ENCODE measurements around the gene DNAH1. TPM values are rescaled to one million over a fixed set of nuclear protein-coding genes. Genes with fewer than 3 reads are reported as not detected.

Gene DNAH1
- total RNA-seq, 2 experiments from 2014 or later, result 9.4 TPM

DNA sequence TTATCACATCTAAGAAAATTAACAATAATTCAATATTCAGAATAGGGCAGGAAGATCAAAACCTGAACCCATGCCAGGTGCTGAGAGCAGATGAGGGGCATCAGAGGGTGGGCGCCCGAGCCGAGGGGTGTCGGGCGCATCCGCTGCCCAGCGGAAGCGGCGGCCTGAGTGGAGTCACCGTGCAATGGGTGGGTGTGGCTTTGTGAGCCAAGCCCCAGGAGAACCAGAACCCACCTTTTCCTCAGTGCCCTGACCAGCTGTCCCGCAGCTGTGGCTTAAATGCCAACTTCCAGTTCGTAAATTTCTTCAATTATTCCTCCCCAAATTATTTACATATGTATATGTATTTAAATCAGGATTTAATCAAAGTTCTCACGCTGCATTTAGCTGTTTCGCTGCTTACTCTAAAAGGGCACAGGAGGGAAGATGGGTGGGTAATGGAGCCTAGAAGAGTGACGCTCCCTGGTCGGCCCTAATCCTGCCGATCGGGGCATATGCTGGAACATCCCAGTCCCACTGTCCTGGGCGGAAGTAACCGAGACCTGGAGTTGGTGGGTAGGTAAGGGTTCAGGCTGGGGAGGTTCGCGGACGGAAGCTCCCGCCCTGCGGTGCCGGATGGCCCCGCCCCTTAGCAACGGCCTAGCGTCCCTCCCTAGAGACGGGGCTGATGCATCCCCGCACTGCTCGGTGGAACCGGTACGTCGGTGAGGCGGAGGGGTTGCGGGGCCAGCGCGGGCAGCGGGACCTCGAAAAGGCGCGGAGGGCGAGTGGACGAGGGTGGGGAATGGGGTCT, 1.3 kb downstream of the DNAH1 start:
- Mint-ChIP-seq H3K27ac (no peak overlapping the region), H3K27me3 (ENCODE audit: low read depth) (no peaks in the 10 kb centered on the region), H3K9me3 (no peaks in the 10 kb centered on the region), H3K4me3 (peak overlapping the region; percentile 58), H3K36me3 (ENCODE audit: low read depth) (no peaks in the 10 kb centered on the region), H3K4me1 (ENCODE audit: low read depth) (peaks cover 20% of the 10 kb centered on the region)
- DNase-seq, result peak; percentile 77
- intact Hi-C loops (cut with micrococcal nuclease), result loop anchor here (2.0 kb wide), 1 partner anchor 29 kb away; no protein-coding TSS in a partner anchor
- CTCF ChIA-PET, result interaction anchor here (0.6 to 1.7 kb wide), 6 partner anchors 10 to 97 kb away, joined by 3 to 7 read pairs (median 4); partner anchors contain the start of gene TWF2

DNA sequence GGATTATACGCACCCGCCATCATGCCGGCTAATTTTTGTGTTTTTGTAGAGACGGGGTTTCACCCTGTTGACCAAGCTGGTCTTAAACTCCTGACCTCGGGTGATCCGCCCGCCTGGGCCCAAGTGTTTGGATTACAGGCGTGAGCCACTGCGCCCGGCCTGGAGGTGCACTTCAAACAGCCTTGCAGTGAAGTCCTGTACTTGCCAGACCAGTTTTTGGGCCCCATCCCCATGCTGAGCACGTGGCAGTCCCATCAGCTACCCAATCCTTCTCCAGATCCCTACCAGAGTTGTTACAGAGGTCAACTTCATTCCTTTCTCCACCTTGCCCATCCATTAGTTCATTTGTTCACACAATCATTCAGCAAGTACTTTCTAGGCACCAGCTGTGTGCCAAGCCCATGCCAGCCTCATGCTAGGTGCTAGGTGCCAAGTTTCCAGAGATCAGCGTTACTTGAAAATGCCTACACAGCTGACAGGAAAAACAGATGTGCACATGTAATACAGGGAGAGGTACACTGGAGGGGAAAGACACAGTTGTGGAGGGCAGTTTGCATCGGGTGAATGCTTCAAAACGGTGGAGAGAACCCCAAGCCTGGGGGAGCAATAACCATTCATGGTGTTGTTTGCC, 2.2 kb downstream of the DNAH1 start:
- Mint-ChIP-seq H3K4me1 (ENCODE audit: low read depth) (peaks cover 17% of the 10 kb centered on the region), H3K27ac (no peak overlapping the region), H3K36me3 (ENCODE audit: low read depth) (no peaks in the 10 kb centered on the region), H3K4me3 (no peak overlapping the region), H3K27me3 (ENCODE audit: low read depth) (no peaks in the 10 kb centered on the region), H3K9me3 (no peaks in the 10 kb centered on the region)
- CTCF ChIA-PET, result interaction anchor here (0.6 to 2.1 kb wide), 5 partner anchors 9 to 98 kb away, joined by 3 to 8 read pairs (median 6); no protein-coding TSS in a partner anchor
- DNase-seq, result no peak
- intact Hi-C loops (cut with micrococcal nuclease), result no loop called here

DNA sequence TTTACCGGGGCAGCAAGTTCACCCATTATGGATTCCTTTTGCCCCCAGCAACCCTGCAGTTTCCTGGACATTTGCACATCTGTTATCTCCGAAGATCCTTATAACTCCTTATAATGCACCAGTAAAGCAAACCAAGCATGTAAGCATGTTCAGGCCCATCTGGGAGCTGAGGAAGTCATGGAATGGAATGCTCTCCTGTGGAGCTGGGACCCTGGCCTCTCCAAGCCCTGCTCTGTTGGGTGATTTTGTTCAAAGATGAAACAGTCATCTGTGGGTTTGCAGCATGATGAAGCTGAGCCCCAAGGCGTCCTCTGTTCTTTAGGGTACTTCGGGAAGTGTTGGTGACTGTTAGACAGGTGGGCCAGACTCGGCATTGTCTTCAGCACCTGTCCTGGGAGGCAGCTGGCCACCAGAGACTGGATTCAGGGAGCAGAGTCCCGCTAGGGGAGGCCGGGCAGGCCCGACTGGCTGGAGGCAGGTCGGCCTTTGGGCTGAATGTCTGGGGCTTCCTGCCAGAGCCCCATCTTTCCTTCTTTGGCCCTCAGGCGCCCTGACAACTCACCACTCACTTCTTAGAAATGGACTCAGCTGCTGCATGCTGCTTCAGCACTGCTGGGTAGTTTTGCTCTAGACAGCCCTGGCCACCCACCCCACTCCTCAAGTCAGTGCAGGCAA, 3.9 kb downstream of the DNAH1 start:
- intact Hi-C loops (cut with micrococcal nuclease), result no loop called here
- H3K9me3 Mint-ChIP-seq, result no peaks in the 10 kb centered on the region
- DNase-seq, result no peak
- H3K4me3 Mint-ChIP-seq, result no peak overlapping the region
- H3K36me3 Mint-ChIP-seq (ENCODE audit: low read depth), result no peaks in the 10 kb centered on the region
- no peak overlapping the region for H3K27ac Mint-ChIP-seq
- H3K4me1 Mint-ChIP-seq (ENCODE audit: low read depth), result peaks cover 11% of the 10 kb centered on the region
- no peaks in the 10 kb centered on the region for H3K27me3 Mint-ChIP-seq (ENCODE audit: low read depth)
- CTCF ChIA-PET, result interaction anchor here (0.9 to 2.1 kb wide), 2 partner anchors 19 to 89 kb away, joined by 3 to 8 read pairs; no protein-coding TSS in a partner anchor

DNA sequence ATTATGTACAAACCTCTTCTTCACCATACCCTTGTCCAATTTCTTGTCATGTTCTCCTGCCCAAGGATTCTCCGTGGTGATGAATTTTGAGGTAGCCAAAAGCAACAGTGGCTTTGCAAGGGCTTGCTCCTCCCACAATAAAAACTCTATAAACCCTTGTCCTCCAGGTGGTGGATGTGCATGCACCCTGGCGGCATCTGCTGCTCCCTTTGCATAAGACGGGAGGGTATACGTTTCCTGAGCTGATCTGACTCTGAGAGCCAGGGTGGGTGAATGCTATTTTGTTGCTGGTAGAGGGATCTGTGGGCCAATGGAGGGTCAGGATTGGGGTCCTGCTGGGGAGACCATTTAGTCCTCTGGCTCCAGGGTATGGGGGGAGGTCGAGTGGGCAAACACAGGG, 5.4 kb downstream of the DNAH1 start:
- no peaks in the 10 kb centered on the region for H3K27me3 Mint-ChIP-seq (ENCODE audit: low read depth)
- no peaks in the 10 kb centered on the region for H3K36me3 Mint-ChIP-seq (ENCODE audit: low read depth)
- H3K9me3 Mint-ChIP-seq, result no peaks in the 10 kb centered on the region
- H3K4me1 Mint-ChIP-seq (ENCODE audit: low read depth), result peaks cover 11% of the 10 kb centered on the region
- DNase-seq, result no peak
- intact Hi-C loops (cut with micrococcal nuclease), result no loop called here
- CTCF ChIA-PET, result no interaction called here
- H3K27ac Mint-ChIP-seq, result no peak overlapping the region
- H3K4me3 Mint-ChIP-seq, result no peak overlapping the region

DNA sequence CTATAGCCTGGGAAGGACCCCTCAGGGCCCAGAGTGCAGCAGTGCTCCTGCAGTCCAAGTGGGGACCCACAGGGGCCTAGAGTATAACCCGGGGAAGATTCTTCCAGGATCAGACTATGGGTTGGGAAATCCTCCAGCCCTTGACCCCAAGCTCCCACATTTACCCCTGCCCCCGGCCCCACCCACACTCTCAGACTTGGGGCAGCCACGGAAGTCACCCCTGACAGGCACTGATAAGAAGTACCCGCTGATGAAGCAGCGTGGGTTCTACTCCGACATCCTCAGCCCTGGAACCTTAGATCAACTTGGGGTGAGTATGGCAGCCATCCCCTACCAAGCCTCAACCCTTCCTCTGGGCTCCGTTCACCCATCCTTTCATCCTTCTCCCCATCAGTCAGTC, 6.3 kb downstream of the DNAH1 start:
- DNase-seq, result no peak
- no peaks in the 10 kb centered on the region for H3K36me3 Mint-ChIP-seq (ENCODE audit: low read depth)
- H3K4me1 Mint-ChIP-seq (ENCODE audit: low read depth), result peaks cover 7% of the 10 kb centered on the region
- intact Hi-C loops (cut with micrococcal nuclease), result no loop called here
- H3K4me3 Mint-ChIP-seq, result no peak overlapping the region
- H3K27ac Mint-ChIP-seq, result no peak overlapping the region
- no peaks in the 10 kb centered on the region for H3K27me3 Mint-ChIP-seq (ENCODE audit: low read depth)
- H3K9me3 Mint-ChIP-seq, result no peaks in the 10 kb centered on the region
- CTCF ChIA-PET, result no interaction called here

DNA sequence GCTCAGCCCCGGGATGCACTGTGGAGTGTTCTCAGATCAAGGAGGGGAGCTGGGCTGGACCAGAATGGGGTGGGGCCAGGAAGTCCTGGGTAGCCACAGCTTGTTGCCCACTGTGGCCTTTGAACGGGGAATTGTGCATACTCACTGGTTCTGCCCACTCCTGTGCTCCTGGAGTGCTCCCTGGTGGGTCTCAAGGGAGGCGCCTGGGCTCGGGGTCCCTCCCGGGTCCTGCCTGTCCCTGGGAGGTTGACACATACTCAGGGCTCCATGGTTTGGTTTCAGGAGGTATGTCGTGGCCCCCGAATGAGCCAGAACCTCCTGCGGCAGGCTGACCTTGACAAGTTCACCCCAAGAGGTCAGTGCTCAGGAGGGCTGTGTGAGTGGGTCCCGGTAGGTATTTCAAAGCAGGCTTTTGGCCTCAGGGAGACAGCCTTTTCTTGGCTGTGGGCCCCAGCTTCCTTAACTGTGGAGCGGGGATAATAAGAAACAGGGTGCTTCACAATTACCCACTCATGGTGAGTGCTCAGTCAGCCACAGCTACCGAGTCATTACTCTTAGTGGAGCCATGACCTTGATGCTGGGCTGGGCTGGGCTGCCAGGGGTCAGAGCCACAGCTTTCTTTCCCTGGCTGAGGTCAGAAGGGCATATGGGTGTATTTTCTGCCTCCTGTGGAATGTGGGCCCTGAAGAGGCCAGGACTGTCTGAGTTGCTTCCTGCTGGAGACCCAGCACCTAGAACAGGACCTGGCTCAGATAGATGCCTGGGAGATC, 7.6 kb downstream of the DNAH1 start:
- intact Hi-C loops (cut with micrococcal nuclease), result no loop called here
- no peak overlapping the region for H3K4me3 Mint-ChIP-seq
- CTCF ChIA-PET, result interaction anchor here (1.4 kb wide), 1 partner anchor 92 kb away, joined by 3 read pairs; no protein-coding TSS in a partner anchor

DNA sequence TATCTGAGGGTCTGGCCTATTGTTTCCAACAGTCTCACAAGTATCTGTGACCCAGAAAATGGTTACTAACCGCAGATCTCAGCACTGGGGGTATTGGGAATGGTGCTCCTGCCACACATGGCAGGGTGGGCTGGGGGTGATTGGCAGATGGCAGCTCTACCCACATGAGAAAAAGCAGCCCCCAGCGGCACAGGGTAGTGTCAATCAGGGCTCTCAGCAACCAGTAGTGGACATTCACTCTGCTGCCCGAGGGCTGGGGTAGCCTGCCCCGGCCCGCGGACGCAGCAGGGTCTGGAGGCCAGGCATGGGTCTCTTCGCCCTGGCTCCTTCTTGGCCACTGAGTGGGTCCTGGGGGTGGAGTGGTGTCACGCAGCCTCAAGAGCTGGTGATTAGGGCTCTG, 8.6 kb downstream of the DNAH1 start:
- Mint-ChIP-seq H3K27me3 (ENCODE audit: low read depth) (no peaks in the 10 kb centered on the region), H3K9me3 (no peaks in the 10 kb centered on the region), H3K36me3 (ENCODE audit: low read depth) (no peaks in the 10 kb centered on the region), H3K4me1 (ENCODE audit: low read depth) (no peaks in the 10 kb centered on the region), H3K4me3 (no peak overlapping the region), H3K27ac (no peak overlapping the region)
- DNase-seq, result no peak
- CTCF ChIA-PET, result no interaction called here
- intact Hi-C loops (cut with micrococcal nuclease), result no loop called here

More for the DNA sequence above, 7.6 kb downstream of the DNAH1 start:
- DNase-seq, result no peak
- no peaks in the 10 kb centered on the region for H3K36me3 Mint-ChIP-seq (ENCODE audit: low read depth)
- H3K27ac Mint-ChIP-seq, result no peak overlapping the region
- H3K27me3 Mint-ChIP-seq (ENCODE audit: low read depth), result no peaks in the 10 kb centered on the region
- no peaks in the 10 kb centered on the region for H3K9me3 Mint-ChIP-seq
- no peaks in the 10 kb centered on the region for H3K4me1 Mint-ChIP-seq (ENCODE audit: low read depth)

DNA sequence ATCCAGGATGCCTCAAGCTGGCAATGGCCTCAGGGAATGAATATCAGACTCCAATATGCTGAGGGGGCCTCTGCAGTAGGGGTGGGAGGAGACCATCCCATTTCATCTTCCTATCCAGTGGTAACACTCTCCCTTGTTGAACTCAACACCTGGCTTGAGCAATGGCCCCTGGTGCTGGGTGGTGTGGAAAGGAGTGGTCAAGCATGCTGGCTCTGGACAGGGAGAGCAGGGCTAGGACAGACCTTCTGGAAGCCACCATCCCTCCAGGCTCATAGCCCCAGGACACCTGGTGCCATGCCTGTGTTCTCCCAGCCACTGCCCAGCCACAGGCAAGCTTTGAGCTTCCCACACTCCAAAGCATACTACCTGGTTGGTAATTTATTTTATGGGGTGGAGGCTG, 9.6 kb downstream of the DNAH1 start:
- DNase-seq, result no peak
- no peak overlapping the region for H3K27ac Mint-ChIP-seq
- H3K9me3 Mint-ChIP-seq, result no peaks in the 10 kb centered on the region
- H3K4me3 Mint-ChIP-seq, result no peak overlapping the region
- no peaks in the 10 kb centered on the region for H3K4me1 Mint-ChIP-seq (ENCODE audit: low read depth)
- CTCF ChIA-PET, result no interaction called here
- intact Hi-C loops (cut with micrococcal nuclease), result no loop called here
- H3K36me3 Mint-ChIP-seq (ENCODE audit: low read depth), result no peaks in the 10 kb centered on the region
- no peaks in the 10 kb centered on the region for H3K27me3 Mint-ChIP-seq (ENCODE audit: low read depth)

DNA sequence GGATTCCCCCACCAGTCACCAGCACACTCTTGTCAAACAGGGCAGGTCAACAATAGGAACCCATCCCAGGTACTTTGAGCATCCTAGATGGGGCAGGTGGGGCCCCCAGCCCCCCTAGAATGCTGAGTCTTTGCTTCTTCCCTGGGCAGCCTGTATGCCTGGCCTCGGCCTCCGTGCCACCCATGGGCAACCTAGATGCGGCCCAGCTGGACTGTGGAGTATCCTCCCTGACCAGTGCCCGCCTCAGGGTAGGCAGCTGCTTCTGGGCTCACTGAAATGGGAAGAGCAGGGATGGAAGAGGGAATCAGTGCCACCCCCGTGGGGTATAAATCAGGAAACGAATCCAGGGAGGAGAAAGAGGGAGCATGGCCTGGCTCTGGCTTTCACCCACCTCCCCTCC, 10.9 kb downstream of the DNAH1 start:
- intact Hi-C loops (cut with micrococcal nuclease), result no loop called here
- no peaks in the 10 kb centered on the region for H3K36me3 Mint-ChIP-seq (ENCODE audit: low read depth)
- H3K27ac Mint-ChIP-seq, result no peak overlapping the region
- no peaks in the 10 kb centered on the region for H3K4me1 Mint-ChIP-seq (ENCODE audit: low read depth)
- H3K27me3 Mint-ChIP-seq (ENCODE audit: low read depth), result no peaks in the 10 kb centered on the region
- CTCF ChIA-PET, result interaction anchor here (1.2 to 2.1 kb wide), 3 partner anchors 9 to 96 kb away, joined by 6 to 9 read pairs (median 7); no protein-coding TSS in a partner anchor
- no peak overlapping the region for H3K4me3 Mint-ChIP-seq
- DNase-seq, result no peak
- H3K9me3 Mint-ChIP-seq, result no peaks in the 10 kb centered on the region

DNA sequence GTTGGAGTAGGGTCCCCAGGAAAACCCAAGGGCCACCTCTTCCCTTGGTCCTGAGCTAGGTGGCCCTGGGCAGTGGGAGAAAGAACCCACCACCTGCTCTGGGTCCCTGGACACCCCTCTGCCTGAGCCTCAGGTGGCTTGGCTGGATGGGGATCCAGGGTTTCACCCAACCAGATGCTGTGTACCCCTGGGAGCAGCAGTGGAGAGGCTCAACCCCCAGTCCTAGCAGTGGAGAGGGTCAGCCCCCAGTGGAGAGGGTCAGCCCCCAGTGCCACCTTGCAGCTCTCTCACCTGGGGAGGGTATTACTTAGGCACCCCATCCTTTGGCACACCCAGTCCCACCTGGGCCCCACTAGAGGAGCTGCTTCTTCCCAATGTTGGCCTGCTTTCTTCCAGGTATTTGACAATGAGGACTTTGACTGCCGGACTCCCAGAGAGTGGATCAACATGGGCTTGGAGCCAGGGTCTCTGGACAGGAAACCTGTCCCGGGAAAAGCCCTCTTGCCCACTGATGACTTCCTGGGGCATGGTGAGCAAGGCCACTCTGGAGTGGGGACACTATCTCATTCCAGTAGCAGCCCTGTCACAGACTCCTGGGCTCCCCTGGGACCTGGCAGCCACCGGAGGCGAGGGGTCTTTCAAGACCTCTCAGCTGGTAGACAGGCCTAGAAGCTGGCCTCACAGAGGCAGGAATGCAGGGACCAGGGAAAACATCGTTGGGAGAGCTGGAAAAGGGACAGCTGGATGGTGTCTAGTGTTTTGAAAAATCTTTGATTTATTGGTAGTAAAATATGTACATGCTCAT, 11.6 kb downstream of the DNAH1 start:
- Mint-ChIP-seq H3K4me3 (no peak overlapping the region), H3K36me3 (ENCODE audit: low read depth) (no peaks in the 10 kb centered on the region), H3K27me3 (ENCODE audit: low read depth) (no peaks in the 10 kb centered on the region), H3K9me3 (no peaks in the 10 kb centered on the region), H3K4me1 (ENCODE audit: low read depth) (no peaks in the 10 kb centered on the region), H3K27ac (no peak overlapping the region)
- intact Hi-C loops (cut with micrococcal nuclease), result no loop called here
- CTCF ChIA-PET, result interaction anchor here (0.6 to 2.1 kb wide), 5 partner anchors 10 to 228 kb away, joined by 4 to 9 read pairs (median 6); no protein-coding TSS in a partner anchor
- no peak for DNase-seq

DNA sequence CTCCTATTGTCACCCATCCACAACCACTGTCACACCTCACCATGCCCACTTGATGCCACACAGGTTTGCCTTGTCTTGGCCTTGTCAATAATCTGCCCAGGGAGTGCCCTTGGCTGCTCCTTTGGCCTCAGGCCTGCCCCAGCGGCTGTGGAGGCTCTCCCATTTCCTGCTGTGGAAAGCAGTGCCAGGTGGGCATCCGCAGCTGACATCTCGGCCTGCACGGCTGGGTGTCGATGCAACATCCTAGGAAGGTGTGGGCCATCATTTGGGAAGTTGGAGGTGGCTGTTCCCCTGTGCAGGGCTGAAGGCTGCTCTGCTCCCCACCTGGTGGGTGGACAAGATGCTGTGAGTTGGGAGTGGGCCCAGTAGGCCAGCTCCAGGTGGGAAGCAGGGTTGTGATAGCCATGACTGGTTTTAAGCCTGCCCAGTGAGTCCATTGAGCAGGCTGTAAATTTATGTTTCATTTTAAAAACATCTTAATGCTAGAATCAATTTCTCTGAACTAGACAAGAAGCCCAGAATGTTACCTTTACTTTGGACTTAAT, 12.5 kb downstream of the DNAH1 start:
- CTCF ChIA-PET, result interaction anchor here (0.6 to 2.4 kb wide), 4 partner anchors 10 to 227 kb away, joined by 4 to 12 read pairs (median 5); no protein-coding TSS in a partner anchor
- H3K4me1 Mint-ChIP-seq (ENCODE audit: low read depth), result no peaks in the 10 kb centered on the region
- intact Hi-C loops (cut with micrococcal nuclease), result no loop called here
- no peak overlapping the region for H3K27ac Mint-ChIP-seq
- DNase-seq, result no peak
- H3K9me3 Mint-ChIP-seq, result no peaks in the 10 kb centered on the region
- no peaks in the 10 kb centered on the region for H3K36me3 Mint-ChIP-seq (ENCODE audit: low read depth)
- H3K27me3 Mint-ChIP-seq (ENCODE audit: low read depth), result no peaks in the 10 kb centered on the region
- no peak overlapping the region for H3K4me3 Mint-ChIP-seq

All from activated naive CD4-positive, alpha-beta T cell treated with anti-CD3 and anti-CD28 coated beads for 36 hours (primary cell).